K562 (cell line): ENCODE measurements around the gene NKX2-1. TPM values are rescaled to one million over a fixed set of nuclear protein-coding genes. Genes with fewer than 3 reads are reported as not detected.

Experiments
- ATAC-seq: fragments of 200-7000 bp; cut with Tn5 transposase; 3 replicates; pipeline ENCODE4 v1.9.1; 2020; ENCODE audit warnings: moderate library complexity
- BruUV-seq: library from RNA; stranded (reverse); fragments of 400-500 nt; replicated peaks from 2 replicates; lab custom pipeline; 2021; lab: Mats Ljungman, UMichigan
- CTCF ChIA-PET: fragments of 300-600 bp; formaldehyde crosslinking; extraction: SDS; loops from one replicate; lab custom pipeline; 2021; ENCODE audit warnings: low intra/inter-chr PET ratio; lab: Yijun Ruan, JAX
- POLR2A ChIA-PET: fragments of 300-600, 350-650 bp; sonication (Branson Sonifier 250); formaldehyde crosslinking; extraction: SDS; loops from one replicate; lab custom pipeline; 2021; ENCODE audit warnings: antibody characterized with exemption, inconsistent platforms; lab: Yijun Ruan, JAX
- DNase-seq, 4 experiments: peaks; one replicate each; pipeline versions ENCODE4 v3.0.0 to v3.0.0-alpha.2; 2011 to 2018; ENCODE audit warnings: low spot score in 3 of 4, mixed read lengths in 3 of 4; ENCODE audit errors: extremely low read depth in 1 of 4
- FAIRE-seq: peaks from 2 replicates; lab custom pipeline; 2011; peaks lifted over from hg19 to GRCh38; lab: Jason Lieb, UNC
- H2AFZ ChIP-seq: 2 replicates; pipeline ENCODE4 v1.6.0; 2011; ENCODE audit warnings: low read depth, low read length, control low read depth, inconsistent platforms
- H3K27ac ChIP-seq: fragments of 200-600 bp; 3 replicates; pipeline ENCODE4 v1.8.0; 2011; ENCODE audit warnings: low read depth, mild to moderate bottlenecking, control low read depth, inconsistent platforms, low read length, moderate library complexity, mixed read lengths; ENCODE audit errors: extremely low read depth
- H3K27me3 ChIP-seq, 2 experiments: fragments of 300-600 bp in 1 of 2; 2 replicates in 1 of 2; 3 replicates in 1 of 2; pipeline versions ENCODE4 v1.6.0 to v1.8.0; 2011; ENCODE audit warnings: inconsistent platforms in 2 of 2, low read length in 2 of 2, mild to moderate bottlenecking in 1 of 2, mixed read lengths in 1 of 2, moderate library complexity in 1 of 2; ENCODE audit not compliant: control insufficient read depth in 2 of 2, insufficient read depth in 2 of 2
- H3K36me3 ChIP-seq: fragments of 300-600 bp; 3 replicates; pipeline ENCODE4 v1.8.0; 2011; ENCODE audit warnings: mild to moderate bottlenecking, low read length, inconsistent platforms; ENCODE audit not compliant: control insufficient read depth, insufficient read depth
- H3K4me1 ChIP-seq, 2 experiments: fragments of 200-600 bp in 1 of 2; replicated peaks in 1 of 2; 2 replicates in 1 of 2; 3 replicates in 1 of 2; pipeline versions ENCODE4 v1.5.1 to v1.8.0; 2011; ENCODE audit warnings: inconsistent platforms in 2 of 2, low read length in 2 of 2, mild to moderate bottlenecking in 1 of 2, mixed read lengths in 1 of 2, moderate library complexity in 1 of 2; ENCODE audit not compliant: control insufficient read depth in 2 of 2, insufficient read depth in 2 of 2
- H3K4me2 ChIP-seq: 2 replicates; pipeline ENCODE4 v1.6.1; 2011; ENCODE audit warnings: low read length, control low read depth, inconsistent platforms, mixed read lengths; ENCODE audit not compliant: insufficient read depth
- H3K4me3 ChIP-seq: fragments of 200-600 bp; sonication (generic), shearing (Covaris generic); 2 replicates; pipeline ENCODE4 v1.5.1; 2016; ENCODE audit warnings: control low read depth, inconsistent platforms
- H3K79me2 ChIP-seq: fragments of 200-600 bp; 3 replicates; pipeline ENCODE4 v1.8.0; 2011; ENCODE audit warnings: low read length, inconsistent platforms; ENCODE audit not compliant: control insufficient read depth, insufficient read depth
- H3K9ac ChIP-seq, 2 experiments: 2 replicates each; pipeline versions ENCODE4 v1.6.0 to v1.6.1; 2011; ENCODE audit warnings: low read depth in 2 of 2, low read length in 2 of 2, control low read depth in 1 of 2, inconsistent platforms in 1 of 2, mild to moderate bottlenecking in 1 of 2, mixed read lengths in 1 of 2; ENCODE audit not compliant: insufficient read depth in 1 of 2
- H3K9me1 ChIP-seq: one replicate; pipeline ENCODE4 v1.6.0; 2011; ENCODE audit warnings: inconsistent platforms, mild to moderate bottlenecking, low read length, moderate library complexity; ENCODE audit not compliant: control insufficient read depth, insufficient read depth
- H3K9me3 ChIP-seq: replicated peaks from 2 replicates; pipeline ENCODE4 v1.5.1; 2011; ENCODE audit warnings: low read depth, low read length, inconsistent platforms; ENCODE audit not compliant: control insufficient read depth, insufficient read depth
- H4K20me1 ChIP-seq: replicated peaks from 2 replicates; pipeline ENCODE4 v1.6.1; 2011; ENCODE audit warnings: low read length, inconsistent platforms, mixed read lengths; ENCODE audit not compliant: control insufficient read depth, insufficient read depth
- CCAR2 ChIP-seq: fragments of 200-400 bp; formaldehyde crosslinking; IDR thresholded peaks from 2 replicates; pipeline ENCODE4 v1.6.1; 2017; ENCODE audit warnings: mild to moderate bottlenecking, low read depth, low read length
- ELF4 ChIP-seq: fragments of 450-650 bp; formaldehyde crosslinking; IDR thresholded peaks from 2 replicates; pipeline ENCODE4 v1.4.0; 2022; ENCODE audit warnings: missing genetic modification characterization
- FOXA3 ChIP-seq, 2 experiments: fragments of 450-650 bp in 1 of 2; sonication (generic) in 1 of 2; formaldehyde crosslinking; IDR thresholded peaks in 1 of 2; conservative IDR thresholded peaks in 1 of 2; 2 replicates each; pipeline versions ENCODE4 v1.4.0 to v1.8.0; 2020 to 2022; ENCODE audit warnings: mild to moderate bottlenecking in 2 of 2, missing genetic modification reagents in 1 of 2
- KLF13 ChIP-seq: fragments of 450-650 bp; IDR thresholded peaks from 2 replicates; pipeline ENCODE4 v1.6.1; 2016; ENCODE audit warnings: missing genetic modification characterization, low read depth, mild to moderate bottlenecking, missing compliant biosample characterization, moderate library complexity, borderline replicate concordance
- PURB ChIP-seq: sonication (generic); formaldehyde crosslinking; IDR thresholded peaks from 2 replicates; pipeline ENCODE4 v1.9.0; 2021; ENCODE audit warnings: low read depth, mild to moderate bottlenecking, missing genetic modification reagents
- RFX7 ChIP-seq: fragments of 250-450 bp; sonication (Bioruptor Pico); IDR thresholded peaks from 2 replicates; pipeline ENCODE4 v1.5.1; 2021; ENCODE audit warnings: mild to moderate bottlenecking
- TGIF2 ChIP-seq: sonication (generic); formaldehyde crosslinking; IDR thresholded peaks from 2 replicates; pipeline ENCODE4 v1.8.1; 2022; ENCODE audit warnings: mild to moderate bottlenecking, missing genetic modification reagents, moderate library complexity
- ZBTB1 ChIP-seq: sonication (generic); formaldehyde crosslinking; IDR thresholded peaks from 2 replicates; pipeline ENCODE4 v1.8.1; 2023; ENCODE audit warnings: missing genetic modification reagents, low read depth, mild to moderate bottlenecking, borderline replicate concordance
- ZBTB5 ChIP-seq: fragments of 450-650 bp; IDR thresholded peaks from 2 replicates; pipeline ENCODE4 v1.6.1; 2017; ENCODE audit warnings: antibody characterized with exemption
- ZKSCAN1 ChIP-seq: fragments of 150-350 bp; IDR thresholded peaks from 2 replicates; pipeline ENCODE4 v1.6.1; 2016; ENCODE audit warnings: low read depth, low read length
- ZNF197 ChIP-seq: fragments of 200-800 bp; sonication (Bioruptor generic); IDR thresholded peaks from 2 replicates; pipeline ENCODE4 v1.6.1; 2016; ENCODE audit warnings: low read depth, missing genetic modification characterization, missing compliant biosample characterization
- ZNF277 ChIP-seq: fragments of 250-450 bp; sonication (Bioruptor Pico); IDR thresholded peaks from 2 replicates; pipeline ENCODE4 v1.8.0; 2022; ENCODE audit warnings: inconsistent platforms, mild to moderate bottlenecking, moderate library complexity, borderline replicate concordance
- WGBS: fragments of 100-300 bp; shearing (Covaris generic); methylation state at CpG from one replicate; pipeline ENCODE4 v1.1.6; 2016; ENCODE audit warnings: low coverage, mixed read lengths; ENCODE audit not compliant: insufficient coverage; ENCODE audit errors: missing lambda C conversion rate; 5-methylcytosine and 5-hydroxymethylcytosine counted together
- in situ Hi-C: fragments of 300-500 bp; cut with MboI; formaldehyde crosslinking; loops from 4 replicates; pipeline ENCODE4 v1.15.0; 2018; ENCODE audit warnings: inconsistent platforms, mixed read lengths
- intact Hi-C: fragments of 100-400 bp; cut with micrococcal nuclease; formaldehyde crosslinking; loops from 2 replicates; pipeline ENCODE4 v1.14.2; 2022
- polyA plus RNA-seq, 8 experiments: library from polyadenylated mRNA; depleted of rRNA in 4 of 8; stranded (reverse) in 5 of 8; unstranded in 3 of 8; fragments of >200 nt; fragmentation: Nextera tagmentation in 2 of 8; fragmentation: Illumina TruSeq in 1 of 8; extraction: Ambion mirVana in 2 of 8; extraction: Trizol in 1 of 8; gene quantifications; 2 replicates each; pipeline versions ENCODE4 v1.2.1 to v1.2.3, GENCODE V29; 2011 to 2014; ENCODE audit warnings: inconsistent platforms in 1 of 8, missing spikeins in 1 of 8
- total RNA-seq, 7 experiments: library from RNA; depleted of rRNA in 6 of 7; stranded (reverse); fragments of >200 nt in 6 of 7; fragmentation: Illumina TruSeq in 2 of 7; extraction: Trizol in 2 of 7; gene quantifications; 2 replicates each; pipeline versions ENCODE4 v1.2.1 to v1.2.3, GENCODE V29; 2011 to 2021; ENCODE audit warnings: low replicate concordance in 1 of 7

Gene NKX2-1
- total and polyA plus RNA-seq, 9 of the 15 experiments (the other 6 are each of a cell fraction or from before 2014, with no cell fraction given) = 0.11 TPM; not detected in 8

- no peak overlapping the region for H3K27ac ChIP-seq
- TF ChIP-seq ZNF197 (CRISPR knock-in tag) (no peak), FOXA3 (CRISPR knock-in tag; conservative IDR thresholded peaks at IDR 0.05 in 1 of 2, IDR thresholded peaks at IDR 0.05 in 1 of 2) (no peak), TGIF2 (CRISPR knock-in tag) (no peak), ELF4 (CRISPR knock-in tag) (no peak), RFX7 (CRISPR knock-in tag) (no peak), ZBTB1 (no peak), ZKSCAN1 (no peak), ZBTB5 (no peak), PURB (no peak), ZNF277 (CRISPR knock-in tag) (no peak), KLF13 (tag) (no peak), CCAR2 (no peak)
- no peak overlapping the region for H3K4me2 ChIP-seq
- H3K4me3 ChIP-seq = no peak overlapping the region
- no peaks in the 10 kb centered on the region for H3K9me1 ChIP-seq
- BruUV-seq = no TSS peak
- WGBS = 8% methylated on average over 6 of the region's 6 CpGs
- no peaks in the 10 kb centered on the region for H3K79me2 ChIP-seq
- ChIA-PET CTCF (no interaction called here), POLR2A (no interaction called here)
- no peaks in the 10 kb centered on the region for H3K36me3 ChIP-seq
- H3K9me3 ChIP-seq = no peaks in the 10 kb centered on the region
- no peak overlapping the region for H2AFZ ChIP-seq
- H4K20me1 ChIP-seq = no peaks in the 10 kb centered on the region; the same call in none of the 2 replicates
- DNase-seq = no peak
- H3K9ac ChIP-seq = no peak overlapping the region
- intact Hi-C loops (loop anchor here (2.0 to 10.0 kb wide), 2 partner anchors 389 to 485 kb away; no protein-coding TSS in a partner anchor), in situ Hi-C loops (no loop called here)
- peaks cover 2 to 9% of the 10 kb centered on the region in 2 experiments; a peak in 4 of 5 replicates for H3K27me3 ChIP-seq
- ATAC-seq = no peak
- H3K4me1 ChIP-seq = no peaks in the 10 kb centered on the region
- FAIRE-seq = no peak
These were observed 36.1 kb upstream of the NKX2-1 start for GRCh38 chr14:36555998-36556743.
